GM18511 (cell line): ENCODE measurements around the gene JUN.

Experiments used
- ATAC-seq: cut with Tn5 transposase; IDR thresholded peaks from one replicate; pipeline ENCODE4 v1.9.1; 2021; ENCODE audit warnings: mild to moderate bottlenecking, moderate library complexity; ENCODE audit not compliant: unreplicated experiment

JUN gene

DNA sequence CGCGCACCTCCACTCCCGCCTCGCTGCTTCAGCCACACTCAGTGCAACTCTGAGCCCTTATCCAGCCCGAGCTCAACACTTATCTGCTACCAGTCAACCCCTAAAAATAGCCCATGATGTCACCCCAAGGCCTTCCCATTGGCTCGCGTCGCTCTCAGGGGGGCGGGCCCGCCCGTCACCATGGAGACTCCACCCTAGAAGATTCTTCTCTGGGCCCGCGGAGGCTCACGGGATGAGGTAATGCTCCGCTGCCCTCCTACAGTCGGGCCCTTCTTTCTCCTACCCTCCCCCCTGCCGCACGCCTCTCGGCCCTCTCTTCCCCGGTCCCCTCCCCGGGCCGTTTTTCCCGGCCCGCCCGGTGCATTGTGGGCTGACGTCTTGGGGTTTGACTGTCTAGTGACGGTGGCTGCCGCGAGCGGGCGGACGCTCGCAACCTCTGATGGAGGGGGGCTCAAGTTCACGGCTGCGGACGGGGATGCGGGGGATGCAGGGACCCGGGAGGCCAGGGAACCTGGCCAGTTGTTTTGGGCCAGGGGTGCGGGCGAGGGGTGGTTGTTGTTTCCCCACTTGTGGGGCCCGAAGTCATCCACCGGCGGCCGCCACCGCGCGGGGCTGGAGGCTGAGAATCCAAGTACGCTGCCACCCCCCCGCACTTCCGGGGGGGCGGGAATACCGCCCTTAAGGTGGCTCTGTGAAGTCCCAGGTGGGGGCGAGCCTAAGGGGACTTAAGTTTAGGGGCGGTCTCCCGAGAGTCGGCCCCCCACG, at the start of gene JUN:
JUN (minus strand) TSS at position 55 of the 765 bp plus-strand sequence. CDS start 977 bp downstream, outside the sequence.
- peak; percentile 75 for ATAC-seq

- no peak for ATAC-seq
Observed at GRCh38 chr1:58833166-58833565, 49.3 kb upstream of the JUN start.

- ATAC-seq = no peak
Observed at GRCh38 chr1:58830291-58830690, 46.4 kb upstream of the JUN start.

DNA sequence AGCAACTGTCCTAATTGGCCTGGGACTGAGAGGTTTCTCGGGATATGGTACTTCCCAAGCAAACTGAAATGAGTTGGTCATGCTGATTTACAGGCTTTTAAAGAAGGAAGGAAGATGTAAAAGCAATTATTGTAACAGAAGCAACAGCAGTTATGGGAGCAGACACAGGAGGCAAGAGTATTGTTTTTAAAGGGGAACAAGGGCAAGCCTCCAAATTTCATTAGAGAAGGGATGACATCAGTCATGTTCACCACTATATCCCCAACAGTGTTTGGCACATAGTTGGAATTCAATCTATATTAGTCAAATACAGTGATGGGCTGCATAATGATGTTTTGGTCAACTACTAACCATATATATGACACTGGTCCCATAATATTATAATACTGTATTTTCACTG, 46.0 kb upstream of the JUN start:
- no peak for ATAC-seq

GRCh38 chr1:58827298-58827697, 43.5 kb upstream of the JUN start:
- ATAC-seq = no peak

DNA sequence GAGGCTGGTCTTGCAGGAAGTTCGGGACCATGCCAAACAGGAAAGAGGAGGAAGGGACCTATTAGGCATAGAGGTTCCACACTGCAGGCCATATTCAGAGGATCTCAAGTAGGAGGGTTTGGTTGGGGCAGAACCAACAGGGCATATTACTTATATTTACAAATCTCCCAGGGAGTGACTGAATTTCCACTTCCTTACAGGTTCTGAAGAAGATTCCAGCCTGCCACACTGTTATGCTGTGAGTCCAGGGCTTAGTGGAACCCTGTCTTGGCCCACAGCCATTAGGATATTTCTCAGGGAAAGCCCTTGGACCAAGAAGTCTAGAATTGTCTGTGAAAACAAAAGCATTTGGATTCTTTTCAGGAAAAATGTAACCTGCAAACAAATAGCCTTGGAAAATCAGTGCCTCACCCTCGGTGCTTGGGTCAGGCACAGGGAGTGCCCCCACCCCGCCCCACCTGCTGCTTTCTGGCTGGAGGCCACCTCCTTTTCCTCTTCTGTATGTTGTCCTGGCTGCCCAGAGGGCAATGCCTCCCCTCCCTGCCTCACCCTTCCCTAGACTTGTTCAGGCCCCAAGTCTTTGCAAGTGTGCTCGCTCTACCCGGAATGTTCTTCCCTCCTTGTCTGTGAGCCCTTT, 41.0 kb upstream of the JUN start:
- ATAC-seq = no peak

GRCh38 chr1:58823481-58824010, 39.7 kb upstream of the JUN start:
- ATAC-seq = no peak

DNA sequence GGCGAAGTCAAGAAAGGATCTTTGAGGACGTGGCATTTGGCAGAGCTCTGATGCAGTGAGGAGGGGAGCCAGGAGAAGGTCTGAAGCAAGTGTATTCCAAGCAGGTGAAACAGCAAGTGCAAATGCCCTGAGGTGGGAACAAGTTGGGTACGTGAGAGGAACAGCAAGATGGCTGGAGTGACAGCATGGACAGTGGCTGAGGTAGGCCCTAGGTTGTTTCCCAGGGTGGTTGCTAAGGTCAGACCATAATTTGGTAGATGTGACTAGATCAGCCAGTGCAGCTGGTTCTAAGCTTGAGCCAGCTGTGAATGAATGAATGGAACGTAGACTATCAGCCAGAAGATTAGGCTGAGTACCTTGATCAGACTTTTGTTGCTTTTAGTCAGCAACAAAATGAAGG, 37.5 kb upstream of the JUN start:
- no peak for ATAC-seq

DNA sequence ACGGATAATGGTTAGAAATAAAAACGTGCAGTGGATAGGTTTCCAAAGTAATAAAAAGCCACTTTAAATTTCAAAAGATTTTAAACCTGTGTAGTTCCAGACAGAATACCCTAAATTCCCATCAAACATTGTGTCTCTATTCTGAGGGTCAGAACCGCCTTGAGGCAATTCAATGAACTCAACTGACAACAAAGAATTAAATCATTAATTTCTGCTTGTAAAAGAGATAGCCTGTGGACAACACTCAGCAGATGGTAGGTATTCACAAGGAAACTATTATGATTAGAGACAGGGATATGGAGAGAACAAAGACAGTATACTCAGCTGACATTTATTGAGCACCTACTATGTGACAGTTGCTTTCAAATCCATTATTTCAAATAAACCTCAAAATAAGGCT, 35.1 kb upstream of the JUN start:
- ATAC-seq = no peak

GRCh38 chr1:58818075-58818474, 34.2 kb upstream of the JUN start:
- no peak for ATAC-seq

GRCh38 chr1:58816747-58817221, 32.9 kb upstream of the JUN start:
- no peak for ATAC-seq

GRCh38 chr1:58816072-58816746, 32.4 kb upstream of the JUN start:
- ATAC-seq = peak; percentile 84

- peak; percentile 14 for ATAC-seq
Observed at GRCh38 chr1:58815686-58816071, 31.8 kb upstream of the JUN start.

DNA sequence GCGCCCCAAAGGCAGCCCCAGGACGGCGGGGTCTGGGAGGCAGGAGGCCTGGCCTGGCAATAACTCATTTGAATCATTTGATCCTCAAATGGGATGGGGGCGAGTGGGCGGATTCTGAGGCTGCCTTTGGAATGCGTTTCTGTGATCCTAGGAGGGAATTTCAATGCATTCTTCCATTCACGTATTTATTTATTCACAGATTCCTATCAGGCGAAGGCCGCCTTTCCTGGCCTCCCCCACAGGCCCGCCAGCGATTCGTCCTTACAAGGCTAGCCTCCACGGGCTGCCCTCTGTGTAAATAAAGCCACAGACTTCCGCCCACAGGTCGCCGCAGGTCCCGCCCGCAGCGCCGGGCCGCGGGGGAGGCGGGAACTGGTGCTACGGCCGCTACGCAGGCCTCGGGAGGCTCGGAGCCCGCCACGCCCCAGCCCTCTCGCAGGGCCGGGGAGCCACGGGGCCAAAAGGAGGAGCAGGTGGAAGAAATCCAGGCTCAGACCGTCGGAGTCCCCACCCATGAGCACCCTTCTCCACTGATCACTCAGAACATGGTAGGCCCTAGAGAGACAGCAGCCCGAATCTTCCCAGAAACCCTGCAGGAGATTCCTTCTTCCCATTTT, 31.3 kb upstream of the JUN start:
- peak; percentile 70 for ATAC-seq

DNA sequence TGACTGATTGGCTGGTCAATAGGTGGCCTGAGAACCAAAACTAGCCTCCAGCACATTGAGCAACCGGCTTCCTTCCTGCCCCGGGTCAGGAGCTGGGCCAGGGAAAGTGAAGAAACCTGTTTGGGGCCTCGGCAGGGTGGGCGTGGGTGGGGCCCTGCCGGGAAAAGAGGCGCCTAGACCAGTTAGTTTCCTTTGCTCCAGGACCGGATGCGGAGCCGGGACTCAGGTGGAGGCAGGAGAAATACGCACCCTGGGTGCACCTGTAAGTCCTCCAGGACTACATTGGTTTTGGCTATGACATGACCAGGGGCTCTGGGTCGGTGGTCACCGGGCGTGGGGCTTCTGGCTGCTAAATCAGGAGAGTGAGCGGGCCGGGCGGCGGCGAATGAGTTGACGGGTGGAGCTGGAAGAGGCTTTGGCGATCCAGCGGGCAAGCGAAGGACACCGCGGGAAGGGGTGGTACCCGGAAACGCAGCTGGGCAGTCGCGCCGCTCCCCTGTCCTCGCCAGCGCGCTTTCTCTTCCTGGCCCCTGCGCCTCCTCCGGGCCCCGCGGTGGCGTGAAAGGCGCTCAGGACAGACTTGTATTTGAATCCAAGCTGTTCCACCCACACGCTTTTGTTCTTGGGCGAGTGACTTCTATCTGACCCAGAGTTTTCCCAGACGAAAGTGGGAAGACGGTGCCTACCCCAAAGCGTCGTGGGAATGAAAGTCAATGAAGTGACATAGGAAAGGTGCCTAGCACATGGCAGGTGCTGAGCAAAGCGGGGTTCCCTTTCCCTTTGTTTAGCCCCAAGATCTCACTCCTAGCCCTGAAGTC, 30.6 kb upstream of the JUN start:
- no peak for ATAC-seq

GRCh38 chr1:58813801-58814200, 30.0 kb upstream of the JUN start:
- no peak for ATAC-seq

GRCh38 chr1:58813361-58813760, 29.5 kb upstream of the JUN start:
- no peak for ATAC-seq

GRCh38 chr1:58812926-58813325, 29.1 kb upstream of the JUN start:
- ATAC-seq = no peak

DNA sequence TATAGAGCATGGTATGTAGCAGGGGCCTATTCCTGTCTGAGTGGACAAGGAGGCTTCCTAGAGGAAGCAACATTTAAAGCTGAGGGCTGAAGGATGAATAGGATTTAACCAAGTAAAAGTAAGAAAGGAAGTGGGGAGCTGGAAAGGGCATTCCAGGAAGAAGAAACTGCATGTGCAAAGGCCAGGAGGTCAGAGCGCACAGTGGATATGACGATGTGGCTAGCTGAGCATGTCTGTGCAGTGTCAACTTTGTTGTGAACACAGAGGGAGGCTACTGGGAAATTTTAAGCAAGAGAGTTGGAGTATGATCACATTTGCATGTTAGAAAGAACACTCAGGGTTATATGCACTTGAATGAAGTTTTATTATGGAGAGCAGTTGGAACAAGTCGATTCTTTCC, 28.6 kb upstream of the JUN start:
- ATAC-seq = no peak

DNA sequence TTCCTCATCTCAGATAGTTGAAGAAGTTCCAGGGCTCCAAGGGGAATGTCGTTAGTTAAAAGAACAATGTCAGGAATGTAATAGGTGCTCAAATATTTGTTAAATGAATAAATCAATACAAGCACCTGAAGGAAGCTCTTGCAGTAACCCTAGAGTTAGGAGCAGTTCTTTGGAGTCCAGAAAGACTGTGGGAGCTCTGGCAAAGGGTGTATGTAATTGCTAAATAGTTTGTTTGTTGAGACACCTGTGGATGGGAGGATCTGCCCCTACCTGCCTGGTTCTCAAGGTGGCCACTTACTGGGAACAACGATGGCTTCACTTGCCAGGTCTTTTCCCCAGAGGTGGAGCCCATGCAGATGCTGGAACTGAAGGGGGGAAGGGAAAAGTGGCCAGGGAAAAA, 27.5 kb upstream of the JUN start:
- ATAC-seq = no peak
